ENCODE measurements around the gene CEL. TPM values are rescaled to one million over a fixed set of nuclear protein-coding genes. Genes with fewer than 3 reads are reported as not detected.

The CEL gene
- total RNA-seq, 1 donor from 2014 or later: 1.9 TPM

DNA sequence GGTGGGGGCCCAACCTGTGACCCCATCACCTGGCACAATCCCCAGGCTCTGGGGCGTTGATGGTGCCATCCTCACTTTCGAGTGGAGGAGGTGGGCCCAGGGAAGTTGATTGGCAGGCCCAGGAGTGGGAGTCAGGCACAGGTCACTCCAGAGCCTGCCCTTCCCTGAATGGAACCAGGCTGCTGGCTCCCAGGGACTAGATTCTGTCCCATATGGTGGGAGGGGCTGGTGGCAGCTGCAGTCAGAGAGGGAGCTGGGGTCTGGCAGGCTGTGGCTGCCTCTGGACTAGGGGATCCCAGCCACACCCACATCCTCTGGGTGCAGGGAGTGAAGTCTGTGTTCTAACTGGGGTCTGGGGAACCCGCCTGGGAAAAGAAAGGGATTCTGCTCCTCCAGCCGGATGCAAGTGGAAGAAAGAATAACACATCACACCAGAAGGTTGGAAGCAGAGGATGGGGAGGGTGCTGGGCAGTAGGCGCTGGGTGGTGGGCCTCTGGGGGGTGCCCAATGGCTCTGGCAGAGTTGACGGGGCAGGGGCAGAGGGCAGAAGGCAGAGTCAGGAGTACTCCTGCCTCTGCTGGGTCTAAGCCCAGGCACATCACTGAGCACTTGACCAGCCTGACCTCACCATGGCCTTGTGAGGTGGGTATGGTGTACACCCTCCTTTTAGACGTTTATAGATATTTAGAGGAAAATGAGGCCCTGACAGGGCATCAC lies 25.8 kb downstream of the CEL start:
- Mint-ChIP-seq H3K4me1 (ENCODE audit: unreplicated experiment) (no peaks in the 10 kb centered on the region), H3K27me3 (ENCODE audit: unreplicated experiment) (no peaks in the 10 kb centered on the region), H3K4me3 (ENCODE audit: unreplicated experiment) (no peak overlapping the region), H3K36me3 (ENCODE audit: unreplicated experiment) (no peaks in the 10 kb centered on the region), H3K9me3 (ENCODE audit: unreplicated experiment) (no peaks in the 10 kb centered on the region), H3K27ac (ENCODE audit: unreplicated experiment) (no peak overlapping the region)
- DNase-seq (ENCODE audit: extremely low spot score, unreplicated experiment): no peak
- TF ChIP-seq, protein P1, sequence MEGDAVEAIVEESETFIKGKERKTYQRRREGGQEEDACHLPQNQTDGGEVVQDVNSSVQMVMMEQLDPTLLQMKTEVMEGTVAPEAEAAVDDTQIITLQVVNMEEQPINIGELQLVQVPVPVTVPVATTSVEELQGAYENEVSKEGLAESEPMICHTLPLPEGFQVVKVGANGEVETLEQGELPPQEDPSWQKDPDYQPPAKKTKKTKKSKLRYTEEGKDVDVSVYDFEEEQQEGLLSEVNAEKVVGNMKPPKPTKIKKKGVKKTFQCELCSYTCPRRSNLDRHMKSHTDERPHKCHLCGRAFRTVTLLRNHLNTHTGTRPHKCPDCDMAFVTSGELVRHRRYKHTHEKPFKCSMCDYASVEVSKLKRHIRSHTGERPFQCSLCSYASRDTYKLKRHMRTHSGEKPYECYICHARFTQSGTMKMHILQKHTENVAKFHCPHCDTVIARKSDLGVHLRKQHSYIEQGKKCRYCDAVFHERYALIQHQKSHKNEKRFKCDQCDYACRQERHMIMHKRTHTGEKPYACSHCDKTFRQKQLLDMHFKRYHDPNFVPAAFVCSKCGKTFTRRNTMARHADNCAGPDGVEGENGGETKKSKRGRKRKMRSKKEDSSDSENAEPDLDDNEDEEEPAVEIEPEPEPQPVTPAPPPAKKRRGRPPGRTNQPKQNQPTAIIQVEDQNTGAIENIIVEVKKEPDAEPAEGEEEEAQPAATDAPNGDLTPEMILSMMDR (IDR thresholded peaks at IDR 0.05): no peak

DNA sequence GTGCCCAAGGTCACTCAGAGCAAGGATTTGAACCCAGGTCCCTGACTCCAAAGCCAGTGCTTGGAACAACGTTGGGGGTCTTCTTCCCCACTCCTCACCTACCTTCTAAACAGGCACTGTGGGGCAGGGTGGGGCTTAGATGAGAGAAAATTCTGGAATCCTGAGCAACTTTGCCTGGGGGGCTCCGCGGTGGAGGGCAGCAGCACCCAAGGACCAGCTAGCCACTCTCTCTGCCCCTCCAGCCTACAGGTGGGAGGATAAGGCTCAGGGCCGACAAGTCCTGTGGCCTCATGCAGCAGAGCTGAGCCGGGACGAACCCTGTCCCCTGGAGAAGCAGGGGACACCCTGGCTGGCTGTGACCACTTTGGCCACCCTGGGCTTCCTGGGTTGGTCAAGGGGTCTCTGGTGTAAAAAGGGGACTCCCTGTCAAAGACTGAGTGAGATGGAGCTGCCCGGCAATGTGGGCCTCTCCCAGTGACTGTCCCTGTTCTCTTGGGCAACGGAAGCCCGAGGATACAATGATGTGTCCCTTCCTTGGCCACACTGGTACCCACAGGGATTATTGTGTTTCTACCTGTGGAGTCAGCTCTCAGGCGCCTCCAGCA lies 26.5 kb downstream of the CEL start:
- Mint-ChIP-seq H3K27ac (ENCODE audit: unreplicated experiment) (no peak overlapping the region), H3K36me3 (ENCODE audit: unreplicated experiment) (no peaks in the 10 kb centered on the region), H3K9me3 (ENCODE audit: unreplicated experiment) (no peaks in the 10 kb centered on the region), H3K4me3 (ENCODE audit: unreplicated experiment) (no peak overlapping the region), H3K27me3 (ENCODE audit: unreplicated experiment) (no peaks in the 10 kb centered on the region), H3K4me1 (ENCODE audit: unreplicated experiment) (no peaks in the 10 kb centered on the region)
- DNase-seq (ENCODE audit: extremely low spot score, unreplicated experiment): no peak
- TF ChIP-seq, protein P1 (IDR thresholded peaks at IDR 0.05): no peak

DNA sequence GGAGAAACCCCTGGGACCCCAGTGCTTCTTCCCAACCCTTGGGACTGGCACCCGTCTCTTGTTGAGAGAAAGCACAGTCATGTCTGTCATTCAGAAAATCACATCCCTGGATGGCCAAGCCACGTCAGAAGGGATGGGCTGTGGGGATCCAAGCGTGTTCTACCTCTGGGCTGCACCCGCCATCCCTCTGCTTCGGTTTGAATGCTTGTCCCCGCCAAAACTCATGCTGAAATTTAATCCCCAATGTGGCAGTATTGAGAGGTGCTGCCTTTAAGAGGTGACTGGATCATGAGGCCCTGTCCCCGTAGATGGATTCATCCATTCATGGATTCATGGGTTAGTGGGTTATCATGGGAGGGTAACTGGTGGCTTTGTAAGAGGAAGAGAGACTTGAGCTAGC lies 27.0 kb downstream of the CEL start:
- Mint-ChIP-seq H3K36me3 (ENCODE audit: unreplicated experiment) (peaks cover 2% of the 10 kb centered on the region), H3K27ac (ENCODE audit: unreplicated experiment) (no peak overlapping the region), H3K27me3 (ENCODE audit: unreplicated experiment) (no peaks in the 10 kb centered on the region), H3K9me3 (ENCODE audit: unreplicated experiment) (no peaks in the 10 kb centered on the region), H3K4me1 (ENCODE audit: unreplicated experiment) (no peaks in the 10 kb centered on the region), H3K4me3 (ENCODE audit: unreplicated experiment) (no peak overlapping the region)
- TF ChIP-seq, protein P1 (IDR thresholded peaks at IDR 0.05): no peak
- DNase-seq (ENCODE audit: extremely low spot score, unreplicated experiment): no peak

DNA sequence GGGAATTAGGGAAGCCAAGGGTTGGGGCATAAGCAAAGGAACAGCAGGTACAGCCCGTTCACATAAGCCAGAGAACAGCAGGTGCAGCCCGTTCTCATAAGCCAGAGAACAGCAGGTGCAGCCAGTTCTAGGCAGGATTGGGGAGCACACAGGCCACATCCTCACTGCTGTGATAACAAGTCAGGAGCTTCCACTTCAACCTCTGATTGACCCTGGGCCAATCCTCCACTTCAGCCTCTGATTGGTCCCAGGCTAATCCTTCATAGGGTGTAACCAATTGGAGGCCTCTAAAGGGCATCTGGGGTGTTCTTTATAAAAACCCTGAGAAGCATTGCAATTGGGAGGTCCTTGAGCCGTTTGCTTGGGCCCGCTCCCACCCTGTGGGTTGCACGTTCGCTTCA lies 27.5 kb downstream of the CEL start:
- no peaks in the 10 kb centered on the region for H3K9me3 Mint-ChIP-seq (ENCODE audit: unreplicated experiment)
- H3K4me1 Mint-ChIP-seq (ENCODE audit: unreplicated experiment): no peaks in the 10 kb centered on the region
- TF ChIP-seq, protein P1 (IDR thresholded peaks at IDR 0.05): no peak
- no peak overlapping the region for H3K27ac Mint-ChIP-seq (ENCODE audit: unreplicated experiment)
- H3K36me3 Mint-ChIP-seq (ENCODE audit: unreplicated experiment): peaks cover 2% of the 10 kb centered on the region
- DNase-seq (ENCODE audit: extremely low spot score, unreplicated experiment): no peak
- H3K27me3 Mint-ChIP-seq (ENCODE audit: unreplicated experiment): no peaks in the 10 kb centered on the region
- H3K4me3 Mint-ChIP-seq (ENCODE audit: unreplicated experiment): no peak overlapping the region

DNA sequence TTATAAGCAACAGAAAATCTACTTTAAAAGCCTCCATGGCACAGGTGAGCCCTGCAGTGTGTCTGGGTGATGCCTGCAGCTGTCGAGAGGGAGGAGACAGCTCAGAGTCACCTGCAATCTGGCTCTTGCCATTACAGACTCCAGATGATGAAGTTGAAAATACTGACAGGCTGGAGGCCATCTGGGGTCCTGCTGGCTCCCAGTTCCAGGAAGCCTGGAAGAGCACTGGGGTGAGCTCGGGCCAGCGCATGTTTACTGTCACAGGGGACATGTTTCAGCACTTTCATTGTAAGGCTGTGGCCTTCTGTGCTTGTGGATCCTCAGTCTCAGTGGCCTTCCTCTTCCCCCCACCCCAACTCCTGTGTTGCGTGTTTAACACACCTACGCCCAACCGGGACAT lies 28.4 kb downstream of the CEL start:
- H3K4me3 Mint-ChIP-seq (ENCODE audit: unreplicated experiment): no peak overlapping the region
- TF ChIP-seq, protein P1 (IDR thresholded peaks at IDR 0.05): no peak
- H3K4me1 Mint-ChIP-seq (ENCODE audit: unreplicated experiment): no peaks in the 10 kb centered on the region
- no peaks in the 10 kb centered on the region for H3K27me3 Mint-ChIP-seq (ENCODE audit: unreplicated experiment)
- peaks cover 2% of the 10 kb centered on the region for H3K36me3 Mint-ChIP-seq (ENCODE audit: unreplicated experiment)
- DNase-seq (ENCODE audit: extremely low spot score, unreplicated experiment): no peak
- no peak overlapping the region for H3K27ac Mint-ChIP-seq (ENCODE audit: unreplicated experiment)
- H3K9me3 Mint-ChIP-seq (ENCODE audit: unreplicated experiment): peaks cover 6% of the 10 kb centered on the region

Data from osteocyte (in vitro differentiated cells).